ENCODE measurements around the gene AKNAD1. TPM values are rescaled to one million over a fixed set of nuclear protein-coding genes. Genes with fewer than 3 reads are reported as not detected.
A peak's percentile ranks its signal among the peaks of the same experiment; 100 is the strongest.

Gene AKNAD1
- total and polyA plus RNA-seq, 2 of the 8 experiments (the other 6 are each of a cell fraction or from before 2014, with no cell fraction given), result not detected

DNA sequence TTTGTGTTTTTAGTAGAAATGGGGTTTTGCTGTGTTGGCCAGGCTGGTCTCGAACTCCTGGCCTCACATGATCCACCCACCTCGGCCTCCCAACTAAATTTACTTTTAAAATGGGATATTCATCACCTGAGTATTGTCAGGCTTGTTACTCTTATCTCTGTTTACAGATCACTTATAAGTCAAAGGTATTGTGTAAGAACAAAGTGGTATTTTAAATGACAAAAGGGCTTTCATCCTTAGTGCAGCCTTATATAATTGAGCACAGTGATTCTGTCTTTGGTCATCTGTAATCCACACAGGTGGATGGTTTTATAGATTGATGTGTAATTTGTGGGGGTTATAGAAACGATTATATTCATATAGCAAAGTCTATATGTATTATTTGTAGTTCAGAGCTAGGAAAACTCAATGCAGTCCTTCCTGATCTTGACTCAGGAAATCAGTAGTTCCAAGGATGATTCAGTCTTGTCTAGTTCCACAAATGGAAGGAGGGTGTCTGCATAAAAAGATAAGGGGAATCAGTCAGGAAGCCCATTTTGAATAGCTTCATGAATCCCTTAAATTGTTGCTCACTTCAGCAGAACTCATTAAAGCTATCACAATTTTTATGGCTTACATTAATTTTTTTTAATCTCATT is 75.8 kb downstream of the AKNAD1 start:
- Histone ChIP-seq H2BK5ac (ENCODE audit: low read depth, low read length) (no peak overlapping the region), H3K18ac (ENCODE audit: extremely low read depth, low read length) (no peak overlapping the region), H3K27ac (ENCODE audit: low read depth, low read length) (no peak overlapping the region), H4K20me1 (replicated peaks in 1 of 2; ENCODE audit: control insufficient read depth in 1 of 2, insufficient read depth in 2 of 2, low read length in 2 of 2) (no peaks in the 10 kb centered on the region), H4K5ac (ENCODE audit: insufficient read length, low read depth, low read length) (no peak overlapping the region), H3K9ac (replicated peaks in 1 of 4; ENCODE audit: extremely low read depth in 1 of 4, low read depth in 3 of 4, low read length in 3 of 4) (no peak overlapping the region), H2AK5ac (ENCODE audit: low read depth, low read length) (no peak overlapping the region), H2BK20ac (ENCODE audit: low read length) (no peak overlapping the region), H3K4me2 (ENCODE audit: insufficient read depth in 1 of 2, low read depth in 2 of 2, low read length in 2 of 2) (no peak overlapping the region), H2BK15ac (ENCODE audit: low read length) (no peak overlapping the region), H3K79me1 (ENCODE audit: low read depth, low read length) (no peaks in the 10 kb centered on the region), H3K4me3 (ENCODE audit: extremely low read depth in 1 of 4, insufficient read depth in 2 of 4, low read depth in 3 of 4, low read length in 4 of 4) (no peak overlapping the region), H4K91ac (replicated peaks; ENCODE audit: insufficient read length, low read length) (no peak overlapping the region), H3K56ac (replicated peaks; ENCODE audit: insufficient read length, low read depth, low read length) (no peak overlapping the region), H3K9me3 (ENCODE audit: insufficient read depth in 2 of 2, low read depth in 1 of 2, low read length in 1 of 2) (peaks cover 20 to 21% of the 10 kb centered on the region in 2 experiments), H3K14ac (ENCODE audit: insufficient read length) (no peak overlapping the region), H3K23me2 (ENCODE audit: low read depth, low read length) (no peaks in the 10 kb centered on the region), H2BK12ac (ENCODE audit: low read depth, low read length) (no peak overlapping the region), H3K23ac (ENCODE audit: insufficient read length) (no peak overlapping the region), H3K27me3 (replicated peaks in 1 of 4; ENCODE audit: control insufficient read depth in 3 of 4, extremely low read depth in 1 of 4, insufficient read depth in 3 of 4, low read length in 3 of 4) (no peaks in the 10 kb centered on the region), H2BK120ac (replicated peaks; ENCODE audit: low read depth, low read length) (no peak overlapping the region), H2AFZ (ENCODE audit: low read length) (no peak overlapping the region), H3K79me2 (ENCODE audit: control insufficient read depth in 1 of 2, insufficient read depth in 2 of 2, low read length in 2 of 2) (no peaks in the 10 kb centered on the region), H3K4me1 (replicated peaks in 1 of 4; ENCODE audit: control insufficient read depth in 3 of 4, insufficient read depth in 4 of 4, low read length in 3 of 4) (no peaks in the 10 kb centered on the region), H3K36me3 (ENCODE audit: control insufficient read depth in 2 of 4, insufficient read depth in 4 of 4, low read length in 3 of 4) (peaks cover 2 to 43% (median 25%) of the 10 kb centered on the region in 4 experiments; a peak in 5 of 8 replicates), H4K8ac (ENCODE audit: extremely low read depth, insufficient read depth, low read length) (no peak overlapping the region), H3K4ac (replicated peaks; ENCODE audit: insufficient read length, low read depth, low read length) (no peak overlapping the region)
- ChIA-PET CTCF (ENCODE audit: partially characterized antibody) (no interaction called here), POLR2A (ENCODE audit: partially characterized antibody) (no interaction called here)
- DNase-seq (ENCODE audit: low read depth in 1 of 2, low spot score in 2 of 2), result no peak
- no peak for FAIRE-seq
- 85 to 100% methylated on average over 1 to 3 of the region's 3 CpGs for WGBS, 2 experiments (ENCODE audit: extremely low coverage in 1 of 2, insufficient coverage in 1 of 2, insufficient read length in 1 of 2, insufficient replicate concordance in 2 of 2, low coverage in 1 of 2, low lambda C conversion rate in 2 of 2, missing lambda C conversion rate in 1 of 2)
- TF ChIP-seq CEBPB (IDR thresholded peaks at IDR 0.05; ENCODE audit: low read depth, low read length), result peak; percentile 37; the same call in 1 of the 2 replicates
- TF ChIP-seq SIN3A (conservative IDR thresholded peaks at IDR 0.05 in 1 of 2, IDR thresholded peaks at IDR 0.05 in 1 of 2; ENCODE audit: low read depth in 1 of 2, low read length in 2 of 2), result no peak
- no peak for TF ChIP-seq CTBP2 (IDR thresholded peaks at IDR 0.05; ENCODE audit: borderline replicate concordance, insufficient read depth, insufficient read length, low read length)
